CD4-positive, alpha-beta T cell treated with Interleukin-6 at 100 ng/mL for 8 hours (primary cell): ENCODE measurements around the gene ADNP2.

Experiments used
- DNase-seq: peaks from one replicate; pipeline ENCODE4 v3.0.0-alpha.2; 2020; ENCODE audit warnings: mixed read lengths, low spot score

ADNP2 gene

GRCh38 chr18:80172056-80172455 lies 63.0 kb downstream of the ADNP2 start:
- DNase-seq = no peak

- no peak for DNase-seq
Observed at GRCh38 chr18:80173060-80173459, 64.0 kb downstream of the ADNP2 start.

DNA sequence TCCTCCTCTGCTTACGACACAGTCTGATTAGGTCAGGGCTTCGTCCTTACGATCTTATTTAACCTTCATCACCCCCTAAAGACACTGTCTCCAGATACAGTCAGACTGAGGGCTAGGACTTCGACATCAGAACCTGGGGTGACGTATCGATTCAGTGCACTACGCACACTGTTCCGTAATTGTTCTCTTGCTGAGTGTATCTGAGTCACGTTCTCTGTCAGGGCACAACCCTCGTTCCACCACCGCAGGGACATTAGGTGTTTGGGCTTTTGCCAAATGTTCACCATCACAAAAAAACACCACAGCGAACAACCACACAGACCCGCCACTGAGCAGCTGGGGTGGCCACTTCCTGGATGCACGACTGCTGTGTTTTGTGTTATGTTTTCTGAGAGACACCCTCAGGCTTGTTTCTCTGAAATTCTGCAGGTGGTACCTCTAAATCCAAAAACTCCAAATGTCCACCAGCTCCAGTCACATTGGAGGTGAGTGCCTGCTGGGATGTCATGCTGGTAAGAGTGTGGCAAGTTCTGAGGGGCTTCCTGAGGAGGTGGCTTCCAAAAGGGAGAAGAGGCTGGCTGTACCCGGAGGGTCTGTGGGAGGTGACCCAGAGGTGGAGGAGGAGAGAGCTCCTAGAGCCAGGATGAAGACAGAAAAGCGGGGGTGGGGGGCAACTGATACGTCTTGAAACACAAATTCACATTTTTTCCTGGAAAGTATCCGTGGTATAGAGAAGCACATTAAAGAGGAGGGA lies 66.6 kb downstream of the ADNP2 start:
- peak; percentile 45 for DNase-seq

DNA sequence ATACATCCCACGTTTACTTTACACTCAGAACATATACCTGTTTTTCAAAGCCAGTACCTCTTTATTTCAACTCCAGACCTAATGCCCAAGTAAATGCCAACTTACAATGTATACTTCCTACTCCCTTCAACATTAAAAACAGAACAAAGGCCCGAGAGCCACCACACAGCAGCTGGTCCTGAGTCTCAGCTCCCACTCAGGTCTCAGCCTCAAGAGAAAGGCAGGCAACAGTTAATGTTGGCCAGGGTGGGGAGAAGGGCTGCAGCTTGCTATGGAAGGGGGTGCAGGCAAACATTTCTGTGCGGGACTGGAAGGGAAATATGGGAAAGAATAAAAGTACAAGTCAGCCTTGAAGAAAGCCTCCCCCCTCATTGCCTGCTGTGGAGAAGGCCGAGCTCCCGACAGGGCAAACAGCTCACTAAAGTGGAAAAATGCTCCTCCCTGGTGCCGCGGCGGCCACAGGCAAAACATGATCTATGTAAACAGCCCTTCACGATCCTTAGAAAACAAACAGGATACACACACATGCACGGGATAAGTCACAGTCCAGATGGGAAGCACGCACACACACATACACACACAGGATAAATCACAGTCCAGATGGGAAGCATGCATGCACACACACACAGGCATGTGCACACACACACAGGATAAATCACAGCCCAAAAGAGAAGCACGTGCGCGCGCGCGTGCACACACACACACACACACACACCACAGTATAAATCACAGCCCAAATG lies 67.4 kb downstream of the ADNP2 start:
- DNase-seq = no peak

DNA sequence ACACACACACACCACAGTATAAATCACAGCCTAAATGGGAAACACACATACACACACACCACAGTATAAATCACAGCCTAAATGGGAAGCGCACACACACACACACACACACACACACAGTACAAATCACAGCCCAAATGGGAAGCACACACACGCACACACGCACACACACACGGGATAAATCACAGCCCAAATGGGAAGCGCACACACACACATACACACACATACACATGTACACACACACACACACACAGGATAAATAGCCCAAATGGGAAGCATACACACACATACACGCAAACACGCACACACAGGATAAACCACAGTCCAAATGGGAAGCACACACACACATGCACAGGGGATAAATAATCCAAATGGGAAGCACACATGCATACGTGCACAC lies 68.1 kb downstream of the ADNP2 start:
- no peak for DNase-seq

- no peak for DNase-seq
Observed at GRCh38 chr18:80178935-80179818, 70.1 kb downstream of the ADNP2 start.

- DNase-seq = no peak
Observed at GRCh38 chr18:80179857-80180558, 70.9 kb downstream of the ADNP2 start.

GRCh38 chr18:80180778-80181564 lies 71.9 kb downstream of the ADNP2 start:
- DNase-seq = no peak

- DNase-seq = no peak
Observed at GRCh38 chr18:80181642-80182461, 72.8 kb downstream of the ADNP2 start.

DNA sequence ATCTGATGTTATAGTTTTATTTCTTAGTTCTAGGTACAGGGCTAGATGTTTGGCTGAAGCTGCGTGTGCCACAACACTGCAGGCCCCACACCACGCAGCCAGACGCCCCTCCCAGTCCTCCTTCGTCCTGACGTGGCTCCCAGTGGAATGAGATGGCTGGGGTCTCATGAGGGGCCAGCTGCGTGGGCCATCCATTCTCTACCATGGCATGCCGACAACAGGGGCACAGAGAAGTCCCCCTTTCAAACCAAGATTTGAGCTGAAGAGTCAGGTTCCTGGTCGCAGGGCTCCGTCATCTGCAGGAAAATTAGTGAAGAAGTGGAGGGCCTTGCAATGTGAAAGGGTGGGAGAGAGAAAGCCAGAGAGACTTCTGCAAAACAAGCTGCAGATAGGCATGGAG lies 73.8 kb downstream of the ADNP2 start:
- no peak for DNase-seq

GRCh38 chr18:80183273-80184050 lies 74.4 kb downstream of the ADNP2 start:
- no peak for DNase-seq

- DNase-seq = no peak
Observed at GRCh38 chr18:80184243-80184772, 75.2 kb downstream of the ADNP2 start.

GRCh38 chr18:80185545-80185944 lies 76.5 kb downstream of the ADNP2 start:
- DNase-seq = no peak

GRCh38 chr18:80187956-80188642 lies 79.0 kb downstream of the ADNP2 start:
- DNase-seq = no peak

- DNase-seq = no peak
Observed at GRCh38 chr18:80188643-80189530, 79.8 kb downstream of the ADNP2 start.

DNA sequence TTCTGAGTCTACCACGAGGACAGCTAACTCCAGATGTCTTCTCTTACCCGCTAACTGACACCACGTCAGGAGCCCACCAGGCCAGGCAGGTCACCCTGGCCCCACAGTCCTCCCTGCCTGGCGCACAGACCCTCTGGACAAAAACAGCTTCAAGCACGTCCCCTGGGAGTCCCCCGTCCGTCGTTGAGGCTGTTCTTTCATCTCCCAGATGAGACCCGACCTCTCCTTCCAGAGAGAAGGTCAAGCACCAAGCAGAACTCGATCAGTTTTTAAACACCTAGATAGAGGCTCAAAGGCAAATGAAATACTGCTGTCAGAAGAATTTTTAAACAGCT lies 80.4 kb downstream of the ADNP2 start:
- no peak for DNase-seq
